ENCODE results near the gene CARD10.
"Not testable (repeated sequence)": the region's sequence is repeated elsewhere in the genome, so short reads cannot be mapped to it uniquely, and the experiment has no call there.

The CARD10 gene

GRCh38 chr22:37545703-37546436, 26.7 kb upstream of the CARD10 start:
- Histone ChIP-seq H3K4me3 (ENCODE audit: low read depth in 1 of 5, low read length in 5 of 5) (peak overlapping the region in 3 of 5 donors; percentile 36 to 47 (median 40)), H3K27ac (ENCODE audit: low read depth, low read length) (peak overlapping the region; percentile 94), H3K4me1 (ENCODE audit: control insufficient read depth in 5 of 5, insufficient read depth in 5 of 5, low read length in 5 of 5) (peaks cover 7 to 62% (median 50%) of the 10 kb centered on the region in 5 donors), H3K9me3 (ENCODE audit: control insufficient read depth in 5 of 5, low read length in 5 of 5) (no peaks in the 10 kb centered on the region), H3K36me3 (ENCODE audit: control insufficient read depth in 5 of 5, insufficient read depth in 5 of 5, low read length in 5 of 5) (no peaks in the 10 kb centered on the region), H3K27me3 (ENCODE audit: control insufficient read depth in 5 of 5, insufficient read depth in 4 of 5, low read length in 5 of 5) (no peaks in the 10 kb centered on the region), H3K9ac (ENCODE audit: low read length in 5 of 5) (peak overlapping the region in 3 of 5 donors; percentile 12 to 56 (median 53))

GRCh38 chr22:37544955-37545702, 25.9 kb upstream of the CARD10 start:
- peak overlapping the region in 2 of 5 donors; percentile 12 to 53 for H3K9ac ChIP-seq (ENCODE audit: low read length in 5 of 5)
- H3K4me3 ChIP-seq (ENCODE audit: low read depth in 1 of 5, low read length in 5 of 5) = peak overlapping the region in 3 of 5 donors; percentile 36 to 47 (median 40)
- H3K4me1 ChIP-seq (ENCODE audit: control insufficient read depth in 5 of 5, insufficient read depth in 5 of 5, low read length in 5 of 5) = peaks cover 7 to 55% (median 44%) of the 10 kb centered on the region in 5 donors
- H3K9me3 ChIP-seq (ENCODE audit: control insufficient read depth in 5 of 5, low read length in 5 of 5) = no peaks in the 10 kb centered on the region
- peak overlapping the region; percentile 94 for H3K27ac ChIP-seq (ENCODE audit: low read depth, low read length)
- no peaks in the 10 kb centered on the region for H3K27me3 ChIP-seq (ENCODE audit: control insufficient read depth in 5 of 5, insufficient read depth in 4 of 5, low read length in 5 of 5)
- no peaks in the 10 kb centered on the region for H3K36me3 ChIP-seq (ENCODE audit: control insufficient read depth in 5 of 5, insufficient read depth in 5 of 5, low read length in 5 of 5)

GRCh38 chr22:37542959-37543358, 23.7 kb upstream of the CARD10 start:
- Histone ChIP-seq H3K36me3 (ENCODE audit: control insufficient read depth in 5 of 5, insufficient read depth in 5 of 5, low read length in 5 of 5) (no peaks in the 10 kb centered on the region), H3K4me3 (ENCODE audit: low read depth in 1 of 5, low read length in 5 of 5) (no peak overlapping the region), H3K9ac (ENCODE audit: low read length in 5 of 5) (no peak overlapping the region), H3K4me1 (ENCODE audit: control insufficient read depth in 5 of 5, insufficient read depth in 5 of 5, low read length in 5 of 5) (peaks cover 2 to 43% (median 37%) of the 10 kb centered on the region in 5 donors), H3K27ac (ENCODE audit: low read depth, low read length) (no peak overlapping the region), H3K27me3 (ENCODE audit: control insufficient read depth in 5 of 5, insufficient read depth in 4 of 5, low read length in 5 of 5) (no peaks in the 10 kb centered on the region), H3K9me3 (ENCODE audit: control insufficient read depth in 5 of 5, low read length in 5 of 5) (no peaks in the 10 kb centered on the region)

- H3K4me3 ChIP-seq (ENCODE audit: low read depth in 1 of 5, low read length in 5 of 5); H3K36me3 ChIP-seq (ENCODE audit: control insufficient read depth in 5 of 5, insufficient read depth in 5 of 5, low read length in 5 of 5); H3K27ac ChIP-seq (ENCODE audit: low read depth, low read length); H3K9ac ChIP-seq (ENCODE audit: low read length in 5 of 5); H3K27me3 ChIP-seq (ENCODE audit: control insufficient read depth in 5 of 5, insufficient read depth in 4 of 5, low read length in 5 of 5); H3K9me3 ChIP-seq (ENCODE audit: control insufficient read depth in 5 of 5, low read length in 5 of 5): not testable (repeated sequence)
- peaks cover 2 to 38% (median 33%) of the 10 kb centered on the region in 5 donors for H3K4me1 ChIP-seq (ENCODE audit: control insufficient read depth in 5 of 5, insufficient read depth in 5 of 5, low read length in 5 of 5)
Observed at GRCh38 chr22:37542416-37542815, 23.2 kb upstream of the CARD10 start.

- not testable (repeated sequence) for H3K4me3 ChIP-seq (ENCODE audit: low read depth in 1 of 5, low read length in 5 of 5); H3K27ac ChIP-seq (ENCODE audit: low read depth, low read length); H3K36me3 ChIP-seq (ENCODE audit: control insufficient read depth in 5 of 5, insufficient read depth in 5 of 5, low read length in 5 of 5); H3K9ac ChIP-seq (ENCODE audit: low read length in 5 of 5); H3K27me3 ChIP-seq (ENCODE audit: control insufficient read depth in 5 of 5, insufficient read depth in 4 of 5, low read length in 5 of 5); H3K9me3 ChIP-seq (ENCODE audit: control insufficient read depth in 5 of 5, low read length in 5 of 5)
- H3K4me1 ChIP-seq (ENCODE audit: control insufficient read depth in 5 of 5, insufficient read depth in 5 of 5, low read length in 5 of 5) = peaks cover 0 to 13% (median 9%) of the 10 kb centered on the region in 5 donors
Observed at GRCh38 chr22:37539790-37540189, 20.6 kb upstream of the CARD10 start.

GRCh38 chr22:37538590-37539357, 19.6 kb upstream of the CARD10 start:
- H3K9ac ChIP-seq (ENCODE audit: low read length in 5 of 5) = peak overlapping the region in 3 of 5 donors; percentile 7 to 51 (median 16)
- H3K4me3 ChIP-seq (ENCODE audit: low read depth in 1 of 5, low read length in 5 of 5) = peak overlapping the region in 4 of 5 donors; percentile 3 to 63 (median 50)
- H3K27ac ChIP-seq (ENCODE audit: low read depth, low read length) = no peak overlapping the region
- no peaks in the 10 kb centered on the region for H3K27me3 ChIP-seq (ENCODE audit: control insufficient read depth in 5 of 5, insufficient read depth in 4 of 5, low read length in 5 of 5)
- H3K36me3 ChIP-seq (ENCODE audit: control insufficient read depth in 5 of 5, insufficient read depth in 5 of 5, low read length in 5 of 5) = no peaks in the 10 kb centered on the region
- peaks cover 0 to 16% (median 8%) of the 10 kb centered on the region in 5 donors for H3K4me1 ChIP-seq (ENCODE audit: control insufficient read depth in 5 of 5, insufficient read depth in 5 of 5, low read length in 5 of 5)
- no peaks in the 10 kb centered on the region for H3K9me3 ChIP-seq (ENCODE audit: control insufficient read depth in 5 of 5, low read length in 5 of 5)

- H3K27ac ChIP-seq (ENCODE audit: low read depth, low read length) = no peak overlapping the region
- peaks cover 0 to 16% (median 8%) of the 10 kb centered on the region in 5 donors for H3K4me1 ChIP-seq (ENCODE audit: control insufficient read depth in 5 of 5, insufficient read depth in 5 of 5, low read length in 5 of 5)
Observed at GRCh38 chr22:37535159-37535558, 15.9 kb upstream of the CARD10 start.

GRCh38 chr22:37534445-37534844, 15.2 kb upstream of the CARD10 start:
- Histone ChIP-seq H3K9ac (ENCODE audit: low read length in 5 of 5) (no peak overlapping the region), H3K27ac (ENCODE audit: low read depth, low read length) (no peak overlapping the region), H3K4me1 (ENCODE audit: control insufficient read depth in 5 of 5, insufficient read depth in 5 of 5, low read length in 5 of 5) (peaks cover 0 to 16% (median 8%) of the 10 kb centered on the region in 5 donors), H3K4me3 (ENCODE audit: low read depth in 1 of 5, low read length in 5 of 5) (no peak overlapping the region), H3K27me3 (ENCODE audit: control insufficient read depth in 5 of 5, insufficient read depth in 4 of 5, low read length in 5 of 5) (no peaks in the 10 kb centered on the region), H3K9me3 (ENCODE audit: control insufficient read depth in 5 of 5, low read length in 5 of 5) (no peaks in the 10 kb centered on the region), H3K36me3 (ENCODE audit: control insufficient read depth in 5 of 5, insufficient read depth in 5 of 5, low read length in 5 of 5) (no peaks in the 10 kb centered on the region)

More at GRCh38 chr22:37535159-37535558, 15.9 kb upstream of the CARD10 start:
- Histone ChIP-seq H3K9me3 (ENCODE audit: control insufficient read depth in 5 of 5, low read length in 5 of 5) (no peaks in the 10 kb centered on the region), H3K27me3 (ENCODE audit: control insufficient read depth in 5 of 5, insufficient read depth in 4 of 5, low read length in 5 of 5) (no peaks in the 10 kb centered on the region), H3K36me3 (ENCODE audit: control insufficient read depth in 5 of 5, insufficient read depth in 5 of 5, low read length in 5 of 5) (no peaks in the 10 kb centered on the region), H3K9ac (ENCODE audit: low read length in 5 of 5) (no peak overlapping the region), H3K4me3 (ENCODE audit: low read depth in 1 of 5, low read length in 5 of 5) (no peak overlapping the region)

- Histone ChIP-seq H3K4me3 (ENCODE audit: low read depth in 1 of 5, low read length in 5 of 5) (no peak overlapping the region), H3K36me3 (ENCODE audit: control insufficient read depth in 5 of 5, insufficient read depth in 5 of 5, low read length in 5 of 5) (no peaks in the 10 kb centered on the region), H3K27me3 (ENCODE audit: control insufficient read depth in 5 of 5, insufficient read depth in 4 of 5, low read length in 5 of 5) (no peaks in the 10 kb centered on the region), H3K9ac (ENCODE audit: low read length in 5 of 5) (no peak overlapping the region), H3K9me3 (ENCODE audit: control insufficient read depth in 5 of 5, low read length in 5 of 5) (no peaks in the 10 kb centered on the region), H3K27ac (ENCODE audit: low read depth, low read length) (no peak overlapping the region), H3K4me1 (ENCODE audit: control insufficient read depth in 5 of 5, insufficient read depth in 5 of 5, low read length in 5 of 5) (peaks cover 0 to 13% (median 6%) of the 10 kb centered on the region in 5 donors)
Observed at GRCh38 chr22:37533995-37534394, 14.8 kb upstream of the CARD10 start.

Measured in subcutaneous abdominal adipose tissue (tissue), 5 donors.